GM18498 (cell line): Measurements from ENCODE around the gene S100A9.
"Not testable (repeated sequence)": the region's sequence is repeated elsewhere in the genome, so short reads cannot be mapped to it uniquely, and the experiment has no call there.

Experiments used
- ATAC-seq: cut with Tn5 transposase; IDR thresholded peaks from one replicate; pipeline ENCODE4 v1.9.1; 2021; ENCODE audit warnings: mild to moderate bottlenecking, moderate library complexity; ENCODE audit not compliant: unreplicated experiment

S100A9 gene

DNA sequence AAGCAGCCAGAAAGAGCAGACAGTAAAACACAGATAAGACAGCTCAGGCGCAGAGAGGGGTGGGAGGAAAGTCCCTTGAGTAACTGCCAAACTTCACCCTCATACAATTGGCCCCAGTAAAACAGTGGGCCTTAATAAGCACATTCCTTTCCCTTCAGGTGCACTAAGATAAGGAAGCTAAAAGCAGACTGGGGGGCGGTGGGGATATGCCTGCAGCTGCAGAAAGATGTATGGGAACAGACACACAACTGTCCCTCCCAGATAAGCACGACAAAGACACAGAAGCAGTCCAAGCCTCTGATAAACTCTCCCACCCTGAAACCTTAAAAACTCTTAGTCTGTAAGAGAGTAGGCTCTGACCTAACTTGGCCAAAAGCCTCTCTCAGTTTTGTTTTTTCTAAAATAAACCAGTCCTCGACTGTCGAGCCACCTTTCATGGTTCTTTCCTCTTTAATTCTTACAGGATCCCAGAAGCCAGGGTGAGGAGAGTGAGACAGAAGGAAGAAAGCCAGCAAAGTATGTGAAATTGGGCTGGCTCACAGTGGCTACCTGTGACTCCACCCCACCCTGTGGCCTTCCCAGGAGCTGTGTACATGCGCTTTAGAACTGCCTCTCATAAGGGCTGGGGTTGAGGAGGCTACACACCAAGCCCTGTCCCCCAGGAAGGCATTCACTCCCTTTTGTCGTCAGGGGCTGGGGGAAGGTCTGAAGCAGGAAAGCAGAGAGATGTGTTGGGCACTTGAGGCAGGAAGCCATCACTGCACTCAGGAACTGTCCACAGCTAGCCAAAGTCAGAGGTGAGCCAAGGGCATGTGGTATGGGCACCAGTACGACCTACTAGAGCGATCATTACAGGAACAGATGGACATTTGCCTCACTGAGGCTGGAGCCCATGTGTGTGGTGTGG, 13.6 kb upstream of the S100A9 start:
- ATAC-seq: no peak

- no peak for ATAC-seq
Measured at GRCh38 chr1:153344718-153345025, 13.0 kb upstream of the S100A9 start.

DNA sequence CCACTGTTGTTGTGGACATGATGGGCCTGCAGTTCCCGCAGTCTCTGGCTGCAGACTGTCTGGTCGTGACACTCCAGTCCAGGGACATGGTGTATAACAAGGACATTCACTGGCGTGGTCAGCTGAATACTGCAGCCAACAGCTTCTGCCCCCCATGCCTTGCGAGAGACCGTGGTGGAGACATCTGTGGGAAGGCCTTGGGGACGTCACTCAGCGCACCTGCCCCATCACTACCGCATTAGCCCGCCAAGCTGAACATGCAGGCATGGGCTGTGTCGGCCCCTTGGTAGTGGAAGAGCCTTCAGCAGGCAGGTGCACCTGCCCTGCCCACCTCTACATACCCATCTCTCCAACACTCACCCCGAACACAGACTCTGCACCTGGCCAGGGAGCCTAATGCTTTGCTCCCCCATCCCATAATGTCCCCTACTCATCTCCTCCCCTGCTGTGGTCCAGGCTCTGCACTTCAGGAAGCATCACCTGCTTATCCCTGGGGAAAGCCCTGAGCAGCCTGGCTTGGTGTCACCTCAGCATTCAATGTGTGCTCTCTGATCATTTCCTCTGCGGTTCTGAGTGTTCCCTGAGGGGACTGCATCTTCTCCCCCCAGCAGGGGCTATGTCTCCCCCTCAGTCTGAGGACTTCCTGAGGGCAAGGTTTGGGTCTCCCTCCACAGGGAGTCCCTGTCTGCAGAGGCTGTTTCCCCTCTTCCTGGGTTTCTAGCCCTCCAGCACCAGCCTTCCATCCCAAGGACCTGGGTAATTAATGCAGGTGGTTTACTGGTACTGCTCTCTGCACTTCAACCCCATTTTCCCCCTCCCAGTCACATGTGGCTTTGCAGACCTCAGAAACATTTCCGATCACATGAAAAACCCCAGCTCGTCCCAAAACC, 12.2 kb upstream of the S100A9 start:
- no peak for ATAC-seq

GRCh38 chr1:153346077-153346723, 11.5 kb upstream of the S100A9 start:
- ATAC-seq: no peak

- not testable (repeated sequence) for ATAC-seq
Measured at GRCh38 chr1:153347049-153347448, 10.6 kb upstream of the S100A9 start.

GRCh38 chr1:153347856-153348255, 9.8 kb upstream of the S100A9 start:
- no peak for ATAC-seq

DNA sequence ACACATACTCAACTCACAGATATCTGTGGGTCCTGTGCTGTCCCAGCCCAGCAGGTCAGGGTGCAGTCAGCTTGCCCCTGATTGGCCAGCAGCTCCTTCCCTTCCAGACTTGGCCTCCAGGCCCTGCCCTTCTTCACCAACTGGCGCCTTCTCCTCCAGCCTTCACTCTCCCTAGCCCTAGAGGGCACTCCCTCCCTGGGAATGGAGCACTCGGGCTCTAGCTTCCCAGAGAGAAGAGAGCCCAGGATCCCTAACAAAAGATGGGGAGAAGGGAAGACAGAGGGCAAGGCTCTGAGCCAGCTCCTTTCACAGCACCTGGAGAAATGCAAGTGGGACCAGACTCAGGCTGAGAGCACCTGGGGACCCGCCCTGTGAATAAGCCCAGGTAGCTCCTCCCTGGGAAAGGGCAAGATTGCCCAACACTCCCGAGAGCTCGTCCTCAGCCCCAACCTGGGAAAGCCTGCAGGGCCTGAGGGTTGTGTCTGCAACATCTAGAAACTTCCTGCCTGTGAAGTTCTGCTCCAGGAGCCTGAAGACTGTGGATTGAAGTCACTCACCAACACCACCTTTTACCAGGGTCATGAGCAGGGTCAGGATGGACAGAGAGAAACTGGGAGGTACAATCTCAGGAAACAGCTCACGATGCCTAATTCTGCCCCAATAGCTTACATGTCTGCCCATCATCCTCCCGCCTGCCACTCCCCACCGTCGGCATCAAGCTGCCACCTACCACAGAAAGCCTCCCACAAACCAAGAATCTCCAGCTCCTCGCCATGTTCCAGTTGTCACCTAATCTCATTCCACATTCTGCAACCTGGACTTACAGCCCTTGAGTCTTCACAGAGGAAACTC, 8.9 kb upstream of the S100A9 start, which contains the start of gene PGLYRP4:
Gene PGLYRP4 (minus strand): TSS at position 331 of the 852 bp plus-strand sequence. CDS start 909 bp downstream, outside the sequence.
- ATAC-seq: no peak

GRCh38 chr1:153349363-153350320, 8.0 kb upstream of the S100A9 start:
- no peak for ATAC-seq

DNA sequence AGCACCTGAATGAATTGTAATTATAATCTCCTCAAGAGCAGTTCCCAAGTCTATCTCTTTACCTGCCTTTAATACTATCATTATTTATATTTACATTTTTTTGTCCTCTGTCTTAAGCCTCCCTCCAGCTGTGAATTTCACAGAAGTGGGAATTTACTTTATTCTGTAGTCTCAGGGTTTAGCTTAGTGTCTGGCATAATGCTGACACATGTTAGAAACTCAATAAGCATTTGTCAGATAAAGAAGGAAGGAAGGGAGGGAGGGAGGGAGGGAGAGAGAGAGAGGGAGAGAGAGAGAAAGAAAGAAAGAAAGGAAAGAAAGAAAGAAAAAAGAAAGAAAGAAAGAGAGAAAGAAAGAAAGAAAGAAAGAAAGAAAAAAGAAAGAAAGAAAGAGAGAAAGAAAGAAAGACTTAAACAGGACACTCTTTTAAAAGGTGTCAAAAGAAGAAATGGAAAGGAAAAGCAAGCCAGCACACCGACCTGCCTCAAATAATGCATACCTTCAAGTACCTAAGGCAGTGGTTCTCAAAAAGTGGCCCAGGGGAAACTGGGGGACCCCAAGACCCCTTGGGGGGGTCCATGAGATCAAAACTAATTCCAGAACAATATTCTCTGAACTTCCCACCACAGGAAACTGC, 7.2 kb upstream of the S100A9 start:
- no peak for ATAC-seq

- ATAC-seq: no peak
Measured at GRCh38 chr1:153352523-153352922, 5.1 kb upstream of the S100A9 start.

- ATAC-seq: no peak
Measured at GRCh38 chr1:153353226-153353947, 4.3 kb upstream of the S100A9 start.

DNA sequence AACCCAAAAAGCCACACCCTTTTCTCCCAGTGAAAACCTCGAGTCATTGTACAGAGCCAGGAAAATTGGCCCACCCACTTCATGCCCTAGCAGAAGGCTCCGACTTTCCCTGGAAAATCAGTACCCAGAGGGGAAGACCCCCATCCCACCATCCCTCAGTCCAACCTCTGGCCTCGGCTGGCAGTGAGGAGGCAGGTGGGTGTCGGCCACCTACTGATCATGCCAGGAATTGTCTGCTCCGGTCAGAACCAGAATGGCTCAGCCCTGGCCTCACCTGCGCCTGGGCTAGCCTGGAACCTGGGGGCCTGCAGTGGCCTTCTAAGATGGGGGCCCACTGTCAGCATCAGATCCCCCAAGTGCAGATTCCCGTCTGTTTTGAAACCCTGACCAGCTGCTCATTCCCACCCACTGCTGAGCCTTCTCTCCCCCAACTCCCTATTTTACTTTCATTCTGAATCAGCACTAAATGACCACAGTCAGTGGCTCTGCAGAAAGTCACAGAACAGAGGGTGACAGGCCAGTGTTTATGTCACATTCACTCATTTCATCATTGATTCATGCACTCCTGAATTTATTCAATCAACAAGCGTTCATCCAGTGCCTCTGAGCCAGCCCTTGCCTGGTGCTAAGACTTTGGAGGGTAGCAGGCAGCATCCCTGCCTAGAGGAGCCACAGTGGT, 3.0 kb upstream of the S100A9 start:
- no peak for ATAC-seq

DNA sequence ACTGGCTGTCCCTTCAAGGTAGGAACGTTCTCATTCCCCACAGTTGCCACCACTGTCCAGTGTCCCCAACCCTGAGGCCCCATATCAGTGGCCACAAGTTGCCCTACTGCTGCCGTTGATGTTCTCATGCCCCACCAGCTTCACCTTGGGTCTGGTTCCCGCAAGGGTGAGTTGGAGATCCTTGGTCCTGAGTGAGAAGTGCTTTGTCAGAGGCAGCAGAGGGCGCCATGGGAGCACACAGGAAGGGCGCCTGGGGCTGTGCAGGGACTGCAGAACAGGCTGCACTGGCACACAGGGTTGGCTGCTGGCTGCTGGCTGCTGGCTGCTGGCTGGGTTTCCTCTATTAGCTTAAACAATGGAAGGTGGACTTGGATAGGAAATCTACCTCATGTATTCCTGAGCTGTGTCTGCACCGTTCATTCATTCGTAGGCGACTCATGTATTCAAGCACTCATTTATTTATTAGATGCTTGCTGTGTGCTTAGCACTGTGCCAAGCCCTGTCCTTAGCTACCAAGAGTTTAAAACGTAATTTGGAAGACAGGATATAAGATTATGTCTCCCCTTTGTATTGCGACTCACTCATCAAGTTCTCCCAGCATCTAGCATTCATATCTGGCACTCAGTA, 2.1 kb upstream of the S100A9 start:
- ATAC-seq: peak; percentile 65

DNA sequence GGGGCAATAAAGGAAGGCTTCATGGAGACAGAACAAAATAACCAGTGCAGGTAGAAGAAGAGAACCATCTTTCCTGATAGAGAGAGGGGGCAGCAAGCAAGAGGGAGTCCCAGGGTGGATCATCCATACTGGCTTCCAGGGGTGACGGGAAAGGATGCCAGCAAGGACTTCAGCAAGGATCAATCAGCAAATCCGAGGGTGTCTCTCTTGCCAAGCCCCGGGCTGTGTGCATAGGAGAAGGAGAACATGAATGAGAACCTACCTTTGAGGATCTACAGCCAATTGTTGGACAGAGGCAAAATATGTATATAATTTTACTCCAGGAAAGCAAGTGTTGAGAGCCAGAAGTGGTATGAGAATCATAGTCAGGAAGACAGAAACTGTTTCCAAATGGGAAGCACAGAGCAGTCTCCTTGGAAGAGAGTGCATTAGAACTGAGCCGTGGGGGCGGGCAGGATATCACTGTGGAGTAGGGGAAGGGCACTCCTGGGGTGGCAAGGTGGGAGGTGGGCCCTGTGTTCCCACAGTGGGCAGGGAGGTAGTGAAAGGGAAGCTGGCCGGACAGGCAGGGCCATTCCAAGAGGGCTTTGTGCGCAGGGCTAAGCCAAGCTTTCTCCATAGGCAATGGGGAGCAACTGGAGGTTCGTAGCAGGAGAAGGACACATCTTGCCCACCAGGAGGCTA, 1.1 kb upstream of the S100A9 start:
- ATAC-seq: no peak

GRCh38 chr1:153357076-153357852, 390 bp upstream of the S100A9 start:
- ATAC-seq: no peak

DNA sequence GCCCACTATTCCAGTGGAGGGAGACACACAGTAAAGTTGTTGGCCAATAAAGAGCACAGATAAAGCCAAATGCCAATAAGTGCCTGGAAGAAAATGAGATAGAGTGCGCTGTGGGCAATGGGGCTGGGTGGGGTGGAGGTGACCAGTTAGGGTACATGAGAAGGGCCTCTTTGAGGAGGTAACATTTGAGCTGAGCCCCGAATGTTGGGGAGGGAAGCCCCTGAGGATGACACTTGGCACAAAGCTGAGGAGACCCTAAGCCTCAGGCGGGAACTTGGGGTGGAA, 979 bp downstream of the S100A9 start:
- ATAC-seq: no peak
